Right renal cortex interstitium (tissue), 3 donors: Measurements from ENCODE around the gene UBAP1L. TPM values are rescaled to one million over a fixed set of nuclear protein-coding genes. Genes with fewer than 3 reads are reported as not detected.
"Not testable (repeated sequence)": the region's sequence is repeated elsewhere in the genome, so short reads cannot be mapped to it uniquely, and the experiment has no call there.

Experiments used
- DNase-seq, 3 donors: peaks; one replicate each; pipeline ENCODE4 v3.0.0-alpha.2; 2013; ENCODE audit warnings: low read depth in 3 of 3, low spot score in 2 of 3
- polyA plus RNA-seq, 3 donors: library from polyadenylated mRNA; unstranded; fragments of 120-200 nt; gene quantifications; one replicate each; pipeline ENCODE4 v1.2.1, GENCODE V29; 2013; ENCODE audit not compliant: insufficient read length in 3 of 3

The UBAP1L gene
- polyA plus RNA-seq, 3 donors = 2.2 to 3.1 (median 2.6) TPM

DNA sequence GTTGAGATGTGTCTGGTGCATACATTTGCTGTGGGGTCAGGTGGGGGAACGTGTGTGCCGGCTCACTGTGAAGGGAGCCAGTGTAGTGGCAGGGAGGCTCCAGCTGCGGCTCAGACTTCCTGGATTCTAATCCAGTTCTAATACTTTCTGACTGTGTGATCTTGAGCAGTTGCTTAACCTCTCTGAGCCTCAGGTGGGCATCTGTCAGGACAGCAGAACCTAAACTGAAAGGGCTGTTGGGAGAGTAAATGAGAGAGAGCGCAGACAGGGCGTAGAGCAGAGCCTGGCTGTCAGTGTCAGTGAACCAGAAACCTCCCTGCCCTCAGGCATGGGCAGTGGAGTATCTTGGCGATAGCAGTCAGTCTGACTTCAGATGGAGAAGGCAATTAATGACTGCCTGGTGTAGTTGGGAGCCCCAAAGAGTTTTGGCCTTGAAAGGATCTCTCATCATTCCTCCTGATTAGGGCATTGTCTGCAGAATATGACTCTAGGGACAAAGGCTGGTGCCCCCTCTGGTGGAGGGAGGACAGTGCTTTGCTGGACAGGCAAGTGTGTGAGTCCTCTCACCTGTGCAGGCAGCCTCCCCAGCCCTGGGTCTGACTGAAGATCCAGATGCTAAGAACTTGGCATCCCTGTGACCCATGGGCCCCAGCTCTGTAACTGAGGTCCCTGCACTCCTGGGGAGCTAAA is 28.9 kb downstream of the UBAP1L start:
- no peak for DNase-seq

- DNase-seq = no peak
Measured at GRCh38 chr15:65085207-65085753, 29.7 kb downstream of the UBAP1L start.

GRCh38 chr15:65084500-65085206 is 30.3 kb downstream of the UBAP1L start:
- no peak for DNase-seq

DNA sequence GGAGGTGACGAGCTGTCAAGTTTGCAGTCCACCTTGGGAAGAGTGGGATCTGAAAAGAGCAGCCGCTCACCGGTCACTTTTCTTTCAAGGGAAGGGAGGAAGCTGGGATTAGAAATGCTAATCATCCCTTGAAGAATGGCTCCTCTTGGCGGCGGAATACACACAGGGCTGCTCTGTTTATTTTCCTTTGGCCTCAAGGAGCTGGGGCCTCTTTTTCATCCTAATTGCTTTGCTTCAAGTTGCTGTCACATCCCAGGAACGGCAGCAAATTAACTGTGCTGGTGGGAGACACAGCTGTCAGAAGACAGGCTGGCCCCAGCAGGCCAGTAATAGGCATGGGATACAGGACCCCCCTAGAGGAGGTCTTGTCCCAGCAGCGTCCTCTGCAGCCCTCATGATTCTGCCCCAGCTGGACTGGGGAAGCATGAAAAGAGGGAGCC is 31.7 kb downstream of the UBAP1L start:
- no peak for DNase-seq

DNA sequence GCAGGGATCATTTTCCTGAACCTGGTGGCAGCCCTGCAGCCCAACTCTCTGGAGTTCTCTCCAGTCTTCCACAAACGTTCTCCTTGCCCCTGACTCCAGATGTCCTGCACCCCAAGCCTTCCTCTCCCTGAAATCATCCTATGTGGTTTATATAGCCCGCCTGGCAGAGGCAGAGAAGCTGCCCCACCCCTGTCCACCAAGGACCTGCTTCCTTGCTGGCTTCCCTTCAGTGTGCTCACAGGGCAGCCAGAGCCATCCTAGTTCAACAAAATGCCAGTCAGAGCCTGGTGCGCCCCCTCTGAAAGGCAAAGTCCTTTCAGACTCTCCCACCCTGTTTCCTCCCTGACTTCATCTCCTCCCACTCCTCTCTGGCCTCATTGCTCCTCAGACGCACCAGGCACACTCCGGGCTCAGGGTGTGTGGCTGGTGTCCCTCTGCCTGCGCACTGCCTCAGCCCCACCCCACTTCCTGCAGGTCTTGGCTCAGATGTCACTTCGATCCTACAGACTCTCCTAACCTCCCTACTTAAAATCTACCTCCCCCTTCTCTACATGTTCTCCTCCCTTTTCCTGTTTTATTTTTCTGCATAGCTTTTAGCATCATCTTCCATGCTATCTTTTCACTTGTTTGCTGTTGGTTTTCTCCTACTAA is 32.6 kb downstream of the UBAP1L start:
- no peak for DNase-seq

DNA sequence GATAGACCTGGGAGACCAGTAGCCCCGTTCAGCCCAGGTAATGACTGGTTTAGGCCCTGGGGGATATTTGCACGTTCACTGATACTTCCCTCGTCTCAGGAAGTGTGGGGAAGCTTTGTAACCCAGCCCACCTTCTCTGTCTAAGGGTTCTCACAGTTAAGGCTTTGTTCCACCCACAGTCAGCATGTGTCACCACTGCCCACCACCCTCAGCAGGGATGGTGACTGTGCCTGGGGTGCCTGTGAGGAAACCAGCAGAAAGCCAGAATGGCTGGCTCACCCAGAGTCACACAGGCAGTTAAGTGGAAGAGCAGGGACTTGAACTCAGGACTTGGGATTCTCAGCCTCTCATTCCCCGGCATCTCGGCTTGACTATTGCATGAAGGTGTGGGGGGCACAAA is 33.2 kb downstream of the UBAP1L start:
- DNase-seq = no peak

- DNase-seq = no peak
Measured at GRCh38 chr15:65081270-65081669, 33.7 kb downstream of the UBAP1L start.

GRCh38 chr15:65079580-65079979 is 35.4 kb downstream of the UBAP1L start:
- no peak for DNase-seq

- no peak for DNase-seq
Measured at GRCh38 chr15:65077981-65078352, 37.0 kb downstream of the UBAP1L start.

DNA sequence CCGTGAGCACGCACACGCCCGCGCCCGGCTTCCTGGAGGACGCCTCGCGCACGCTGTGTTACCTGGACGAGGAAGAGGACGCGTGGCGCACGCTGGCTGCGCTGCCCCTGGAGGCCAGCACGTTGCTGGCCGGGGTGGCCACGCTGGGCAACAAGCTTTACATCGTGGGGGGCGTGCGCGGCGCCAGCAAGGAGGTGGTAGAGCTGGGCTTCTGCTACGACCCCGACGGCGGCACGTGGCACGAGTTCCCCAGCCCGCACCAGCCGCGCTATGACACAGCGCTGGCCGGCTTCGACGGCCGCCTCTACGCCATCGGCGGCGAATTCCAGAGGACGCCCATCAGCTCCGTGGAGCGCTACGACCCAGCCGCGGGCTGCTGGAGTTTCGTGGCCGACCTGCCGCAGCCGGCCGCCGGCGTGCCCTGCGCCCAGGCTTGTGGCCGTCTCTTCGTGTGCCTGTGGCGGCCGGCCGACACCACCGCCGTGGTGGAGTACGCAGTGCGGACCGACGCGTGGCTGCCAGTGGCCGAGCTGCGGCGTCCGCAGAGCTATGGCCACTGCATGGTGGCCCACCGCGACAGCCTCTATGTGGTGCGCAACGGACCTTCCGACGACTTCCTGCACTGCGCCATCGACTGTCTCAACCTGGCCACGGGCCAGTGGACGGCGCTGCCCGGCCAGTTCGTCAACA is 37.6 kb downstream of the UBAP1L start:
- DNase-seq = no peak

- DNase-seq = no peak
Measured at GRCh38 chr15:65076486-65077290, 38.3 kb downstream of the UBAP1L start, which contains the start of gene KBTBD13. TSS of gene KBTBD13 (plus strand) at chr15:65076746. CDS start at chr15:65076816, 70 bp downstream.

DNA sequence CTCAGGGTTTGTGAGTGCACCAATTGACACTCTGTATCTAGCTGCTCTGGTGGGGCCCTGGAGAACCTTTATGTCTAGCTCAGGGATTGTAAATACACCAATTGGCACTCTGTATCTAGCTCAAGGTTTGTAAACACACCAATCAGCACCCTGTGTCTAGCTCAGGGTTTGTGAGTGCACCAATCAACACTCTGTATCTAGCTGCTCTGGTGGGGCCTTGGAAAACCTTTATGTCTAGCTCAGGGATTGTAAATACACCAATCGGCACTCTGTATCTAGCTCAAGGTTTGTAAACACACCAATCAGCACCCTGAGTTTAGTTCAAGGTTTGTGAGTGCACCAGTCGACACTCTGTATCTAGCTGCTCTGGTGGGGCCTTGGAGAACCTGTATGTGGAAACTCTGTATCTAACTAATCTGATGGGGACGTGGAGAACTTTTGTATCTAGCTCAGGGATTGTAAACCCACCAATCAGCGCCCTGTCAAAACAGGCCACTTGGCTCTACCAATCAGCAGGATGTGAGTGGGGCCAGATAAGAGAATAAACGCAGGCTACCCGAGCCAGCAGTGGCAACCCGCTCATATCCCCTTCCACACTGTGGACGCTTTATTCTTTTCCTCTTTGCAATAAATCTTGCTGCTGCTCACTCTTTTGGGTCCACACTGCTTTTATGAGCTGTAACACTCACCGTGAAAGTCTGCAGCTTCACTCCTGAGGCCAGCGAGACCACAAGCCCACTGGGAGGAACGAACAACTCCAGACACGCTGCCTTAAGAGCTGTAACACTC is 39.2 kb downstream of the UBAP1L start:
- DNase-seq = not testable (repeated sequence)

- DNase-seq = not testable (repeated sequence)
Measured at GRCh38 chr15:65074946-65075345, 40.1 kb downstream of the UBAP1L start.

GRCh38 chr15:65072617-65073016 is 42.4 kb downstream of the UBAP1L start:
- no peak for DNase-seq

GRCh38 chr15:65072027-65072426 is 43.0 kb downstream of the UBAP1L start:
- no peak for DNase-seq

DNA sequence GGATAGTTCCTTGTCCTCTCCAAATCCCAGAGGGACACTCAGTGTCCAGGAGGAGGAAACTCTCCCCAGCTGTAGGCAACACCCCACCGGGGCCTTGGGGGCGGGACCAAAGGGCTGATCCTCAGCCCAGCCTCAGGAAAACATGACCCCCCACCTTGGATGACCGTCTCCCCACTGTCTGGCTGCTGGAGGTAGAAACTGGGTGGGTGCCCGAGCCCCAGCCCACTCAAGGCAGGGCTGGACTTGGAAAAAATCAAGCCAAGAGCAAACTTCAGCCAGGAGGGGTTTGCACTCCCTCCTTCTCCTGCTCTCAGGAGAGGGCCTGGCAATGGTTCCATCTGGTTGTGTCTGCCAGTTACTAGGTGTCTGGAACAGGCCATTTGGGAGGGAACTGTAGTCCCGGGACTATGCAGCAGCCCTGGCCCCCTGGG is 43.6 kb downstream of the UBAP1L start:
- no peak for DNase-seq

- DNase-seq = no peak
Measured at GRCh38 chr15:65069779-65070546, 45.0 kb downstream of the UBAP1L start.

DNA sequence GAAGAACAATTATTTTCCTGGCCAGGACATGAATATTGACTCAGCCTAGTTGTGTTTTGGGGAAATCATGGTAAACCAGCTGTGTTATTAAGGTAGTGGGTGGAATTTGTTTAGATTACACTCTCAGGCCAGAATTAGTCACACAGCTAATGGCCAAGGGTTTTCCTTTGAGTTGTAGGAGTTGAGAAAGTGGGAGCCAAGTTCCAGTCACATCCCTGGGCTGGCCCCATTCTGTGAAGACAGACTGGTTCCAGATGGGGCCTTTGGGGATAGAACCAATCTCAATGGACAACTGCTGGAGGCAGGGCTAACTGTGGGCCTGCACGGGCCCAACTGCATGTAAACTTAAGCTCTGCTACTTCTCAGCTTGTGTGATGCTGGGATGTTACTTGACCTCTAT is 45.8 kb downstream of the UBAP1L start:
- DNase-seq = no peak
